Keratinocyte (primary cell): ENCODE results near the gene CEACAM3. TPM values are rescaled to one million over a fixed set of nuclear protein-coding genes. Genes with fewer than 3 reads are reported as not detected.

Experiments
- DNase-seq: peaks from one replicate; pipeline ENCODE4 v3.0.0-alpha.2; 2011; ENCODE audit warnings: low read depth, missing footprints, low spot score
- FAIRE-seq: peaks from 2 replicates; lab custom pipeline; 2011; peaks lifted over from hg19 to GRCh38; lab: Jason Lieb, UNC
- H2AFZ ChIP-seq: 2 replicates; pipeline ENCODE4 v1.6.0; 2012; ENCODE audit warnings: low read length, control low read depth, inconsistent platforms; ENCODE audit not compliant: control insufficient read depth
- H3K27ac ChIP-seq: 2 replicates; pipeline ENCODE4 v1.5.1; 2011; ENCODE audit warnings: low read length; ENCODE audit not compliant: control insufficient read depth, insufficient read depth
- H3K27me3 ChIP-seq: 3 replicates; pipeline ENCODE4 v1.6.0; 2011; ENCODE audit warnings: low read length; ENCODE audit not compliant: control insufficient read depth, insufficient read depth; ENCODE audit errors: extremely low read depth
- H3K36me3 ChIP-seq, 2 experiments: 2 replicates in 1 of 2; 3 replicates in 1 of 2; pipeline ENCODE4 v1.5.1; 2011; ENCODE audit warnings: low read length in 2 of 2, mild to moderate bottlenecking in 1 of 2; ENCODE audit not compliant: control insufficient read depth in 2 of 2, insufficient read depth in 2 of 2; ENCODE audit errors: extremely low read depth in 1 of 2
- H3K4me1 ChIP-seq: 3 replicates; pipeline ENCODE4 v1.5.1; 2011; ENCODE audit warnings: low read length; ENCODE audit not compliant: control insufficient read depth, insufficient read depth; ENCODE audit errors: extremely low read depth
- H3K4me2 ChIP-seq: 3 replicates; pipeline ENCODE4 v1.6.0; 2011; ENCODE audit warnings: low read depth, low read length; ENCODE audit not compliant: control insufficient read depth, insufficient read depth; ENCODE audit errors: extremely low read depth
- H3K4me3 ChIP-seq, 3 experiments: fragments of 200-600 bp in 1 of 3; sonication (generic) in 1 of 3; 2 replicates in 2 of 3; 3 replicates in 1 of 3; pipeline ENCODE4 v1.5.1; 2011 to 2016; ENCODE audit warnings: low read length in 3 of 3, mild to moderate bottlenecking in 3 of 3, control low read depth in 2 of 3, inconsistent platforms in 1 of 3, low read depth in 1 of 3, mixed read lengths in 1 of 3, mixed run types in 1 of 3, moderate library complexity in 1 of 3; ENCODE audit not compliant: control insufficient read depth in 2 of 3, insufficient read depth in 2 of 3; ENCODE audit errors: extremely low read depth in 1 of 3
- H3K79me2 ChIP-seq: 2 replicates; pipeline ENCODE4 v1.6.0; 2012; ENCODE audit warnings: low read length; ENCODE audit not compliant: control insufficient read depth, insufficient read depth
- H3K9ac ChIP-seq: 3 replicates; pipeline ENCODE4 v1.6.0; 2011; ENCODE audit warnings: low read length; ENCODE audit not compliant: control insufficient read depth, insufficient read depth; ENCODE audit errors: extremely low read depth
- H3K9me1 ChIP-seq: 3 replicates; pipeline ENCODE4 v1.6.0; 2011; ENCODE audit warnings: low read length; ENCODE audit not compliant: control insufficient read depth, insufficient read depth; ENCODE audit errors: extremely low read depth
- H3K9me3 ChIP-seq: 2 replicates; pipeline ENCODE4 v1.5.1; 2012; ENCODE audit warnings: low read depth, low read length; ENCODE audit not compliant: control insufficient read depth
- H4K20me1 ChIP-seq: 3 replicates; pipeline ENCODE4 v1.6.0; 2011; ENCODE audit warnings: low read length; ENCODE audit not compliant: control insufficient read depth, insufficient read depth; ENCODE audit errors: extremely low read depth
- CTCF ChIP-seq, 3 experiments: IDR thresholded peaks in 1 of 3; conservative IDR thresholded peaks in 1 of 3; optimal IDR thresholded peaks in 1 of 3; 2 replicates in 2 of 3; 3 replicates in 1 of 3; pipeline versions ENCODE3 to v1.5.1; 2011; ENCODE audit warnings: low read length in 3 of 3, mild to moderate bottlenecking in 3 of 3, moderate library complexity in 2 of 3, control low read depth in 1 of 3, inconsistent platforms in 1 of 3; ENCODE audit not compliant: insufficient read depth in 2 of 3; ENCODE audit errors: extremely low read depth in 1 of 3
- EZH2 ChIP-seq: IDR thresholded peaks from one replicate; pipeline ENCODE4 v1.6.1; 2012; ENCODE audit warnings: inconsistent platforms, mild to moderate bottlenecking, low read length, moderate library complexity
- dilution Hi-C: fragments of 300-500 bp; cut with MboI; formaldehyde crosslinking; loops from one replicate; pipeline ENCODE4 v1.7.0; 2020; ENCODE audit warnings: low sequenced_read_pairs; ENCODE audit not compliant: extremely low pct_ligation_motif_present
- polyA plus RNA-seq, 5 experiments: library from polyadenylated mRNA; depleted of rRNA in 3 of 5; stranded (reverse) in 3 of 5; stranded (forward) in 1 of 5; unstranded in 1 of 5; fragments of >200 nt; gene quantifications; 1 replicate in 1 of 5; 2 replicates in 3 of 5; 3 replicates in 1 of 5; pipeline versions ENCODE4 v1.2.1 to v1.2.3, GENCODE V29; 2011 to 2012; ENCODE audit warnings: missing spikeins in 2 of 5, low read depth in 1 of 5, low replicate concordance in 1 of 5

CEACAM3 gene
- polyA plus RNA-seq, 1 donor (not counting 4 experiments of a cell fraction or from before 2014, with no cell fraction given): not detected

GRCh38 chr19:41784312-41784711 is 12.1 kb upstream of the CEACAM3 start:
- DNase-seq (no peak), FAIRE-seq (no peak)
- no peak overlapping the region for H3K4me3 ChIP-seq
- peaks cover 27% of the 10 kb centered on the region for H3K27me3 ChIP-seq
- H3K36me3 ChIP-seq: no peaks in the 10 kb centered on the region
- no peak overlapping the region for H3K27ac ChIP-seq
- TF ChIP-seq CTCF (optimal IDR thresholded peaks at IDR 0.05 in 1 of 3, IDR thresholded peaks at IDR 0.05 in 1 of 3, conservative IDR thresholded peaks at IDR 0.05 in 1 of 3; ENCODE audit: extremely low read depth in 1 of 3, insufficient read depth in 2 of 3, low read length in 3 of 3) (no peak), EZH2 (no peak)
- H3K9me1 ChIP-seq: no peaks in the 10 kb centered on the region
- no peaks in the 10 kb centered on the region for H3K9me3 ChIP-seq
- no peak overlapping the region for H3K4me2 ChIP-seq
- dilution Hi-C loops: no loop called here
- no peaks in the 10 kb centered on the region for H4K20me1 ChIP-seq
- no peak overlapping the region for H2AFZ ChIP-seq
- H3K9ac ChIP-seq: no peak overlapping the region
- H3K79me2 ChIP-seq: no peaks in the 10 kb centered on the region
- no peaks in the 10 kb centered on the region for H3K4me1 ChIP-seq

DNA sequence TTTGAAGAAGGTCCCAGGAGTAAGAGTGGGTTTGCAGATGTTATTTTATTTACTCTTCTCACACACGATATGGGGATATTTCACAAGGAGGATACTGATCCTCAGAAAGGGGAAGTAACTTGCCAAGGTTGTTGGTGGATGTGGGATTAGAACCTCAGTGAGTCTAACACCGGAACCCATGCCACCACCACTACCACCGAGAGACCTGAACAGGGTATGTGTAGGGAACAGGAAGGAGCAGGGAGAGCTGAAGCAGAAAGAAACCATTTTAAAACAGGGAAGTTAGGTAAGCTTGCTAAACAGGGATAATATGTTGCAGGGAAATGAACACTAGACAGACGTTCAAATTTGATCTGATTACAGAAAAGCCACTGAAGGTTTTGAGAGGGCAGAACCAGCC is 11.6 kb upstream of the CEACAM3 start:
- no peaks in the 10 kb centered on the region for H4K20me1 ChIP-seq
- H3K4me2 ChIP-seq: no peak overlapping the region
- FAIRE-seq: no peak
- no peak overlapping the region for H3K9ac ChIP-seq
- no peaks in the 10 kb centered on the region for H3K36me3 ChIP-seq
- no peak overlapping the region for H3K4me3 ChIP-seq
- dilution Hi-C loops: no loop called here
- H3K79me2 ChIP-seq: no peaks in the 10 kb centered on the region
- DNase-seq: no peak
- H3K27ac ChIP-seq: no peak overlapping the region
- TF ChIP-seq CTCF (optimal IDR thresholded peaks at IDR 0.05 in 1 of 3, IDR thresholded peaks at IDR 0.05 in 1 of 3, conservative IDR thresholded peaks at IDR 0.05 in 1 of 3; ENCODE audit: extremely low read depth in 1 of 3, insufficient read depth in 2 of 3, low read length in 3 of 3) (no peak), EZH2 (no peak)
- H3K9me3 ChIP-seq: no peaks in the 10 kb centered on the region
- H2AFZ ChIP-seq: no peak overlapping the region
- no peaks in the 10 kb centered on the region for H3K4me1 ChIP-seq
- no peaks in the 10 kb centered on the region for H3K9me1 ChIP-seq
- peaks cover 27% of the 10 kb centered on the region for H3K27me3 ChIP-seq
